SK-N-SH (cell line): ENCODE results near the gene MEF2D. TPM values are rescaled to one million over a fixed set of nuclear protein-coding genes. Genes with fewer than 3 reads are reported as not detected.

Experiments used
- CTCF ChIA-PET: fragments of 300-600, 350-600 bp; formaldehyde crosslinking; extraction: SDS; loops from one replicate; lab custom pipeline; 2021; lab: Yijun Ruan, JAX
- POLR2A ChIA-PET: fragments of 350-600 bp; sonication (Branson Sonifier 250); formaldehyde crosslinking; extraction: SDS; loops from one replicate; lab custom pipeline; 2020; ENCODE audit warnings: antibody characterized with exemption, inconsistent platforms; lab: Yijun Ruan, JAX
- DNase-seq: peaks from one replicate; pipeline ENCODE4 v3.0.0; 2012
- H2AFZ ChIP-seq: fragments of 200-600 bp; sonication (generic); 2 replicates; pipeline ENCODE4 v1.8.1; 2016; ENCODE audit warnings: antibody characterized with exemption, mild to moderate bottlenecking, low read depth
- H3F3A ChIP-seq: fragments of 200-600 bp; sonication (generic); replicated peaks from 2 replicates; pipeline ENCODE3; 2016; ENCODE audit warnings: antibody characterized with exemption, mild to moderate bottlenecking; ENCODE audit not compliant: insufficient read depth
- H3K27ac ChIP-seq, 2 experiments: fragments of 200-500 bp in 1 of 2; fragments of 200-600 bp in 1 of 2; sonication (Bioruptor generic) in 1 of 2; sonication (generic), shearing (Covaris generic) in 1 of 2; 2 replicates each; pipeline versions ENCODE4 v1.5.1 to v1.6.1; 2014 to 2016; ENCODE audit warnings: low read depth in 2 of 2, inconsistent platforms in 1 of 2, low read length in 1 of 2, mild to moderate bottlenecking in 1 of 2, mixed read lengths in 1 of 2
- H3K27me3 ChIP-seq: fragments of 200-600 bp; sonication (generic), shearing (Covaris generic); 2 replicates; pipeline ENCODE4 v1.6.1; 2016; ENCODE audit warnings: mixed run types; ENCODE audit not compliant: insufficient read depth
- H3K36me3 ChIP-seq, 2 experiments: fragments of 200-500 bp in 1 of 2; fragments of 200-600 bp in 1 of 2; sonication (Bioruptor generic) in 1 of 2; sonication (generic) in 1 of 2; replicated peaks in 1 of 2; 2 replicates each; pipeline versions ENCODE3 to v1.5.1; 2014 to 2016; ENCODE audit warnings: low read length in 1 of 2, mild to moderate bottlenecking in 1 of 2; ENCODE audit not compliant: insufficient read depth in 2 of 2, control insufficient read depth in 1 of 2
- H3K4me1 ChIP-seq, 2 experiments: fragments of 200-500 bp in 1 of 2; fragments of 200-600 bp in 1 of 2; sonication (Bioruptor generic) in 1 of 2; sonication (generic), shearing (Covaris generic) in 1 of 2; 2 replicates each; pipeline versions ENCODE4 v1.5.1 to v1.6.1; 2014 to 2016; ENCODE audit warnings: low read depth in 1 of 2, low read length in 1 of 2, mixed run types in 1 of 2; ENCODE audit not compliant: insufficient read depth in 2 of 2, control insufficient read depth in 1 of 2
- H3K4me2 ChIP-seq: fragments of 200-600 bp; sonication (generic), shearing (Covaris generic); 2 replicates; pipeline ENCODE4 v1.6.1; 2017; ENCODE audit warnings: mixed run types
- H3K4me3 ChIP-seq, 2 experiments: fragments of 200-500 bp in 1 of 2; fragments of 200-600 bp in 1 of 2; sonication (Bioruptor generic) in 1 of 2; sonication (generic), shearing (Covaris generic) in 1 of 2; 2 replicates each; pipeline versions ENCODE4 v1.5.1 to v1.8.1; 2014 to 2016; ENCODE audit warnings: low read depth in 2 of 2, inconsistent platforms in 1 of 2, low read length in 1 of 2, mild to moderate bottlenecking in 1 of 2, mixed read lengths in 1 of 2, moderate library complexity in 1 of 2
- H3K79me2 ChIP-seq: fragments of 200-600 bp; sonication (generic); 2 replicates; pipeline ENCODE4 v1.8.1; 2017; ENCODE audit warnings: mild to moderate bottlenecking; ENCODE audit not compliant: insufficient read depth
- H3K9ac ChIP-seq: fragments of 200-600 bp; sonication (generic); 2 replicates; pipeline ENCODE4 v1.6.1; 2017; ENCODE audit warnings: mixed run types
- H3K9me2 ChIP-seq: fragments of 200-600 bp; sonication (generic); 2 replicates; pipeline ENCODE4 v1.6.1; 2017; ENCODE audit warnings: mixed run types
- H3K9me3 ChIP-seq: fragments of 200-600 bp; sonication (generic); 2 replicates; pipeline ENCODE4 v1.6.1; 2017; ENCODE audit warnings: mixed run types, mild to moderate bottlenecking, moderate library complexity
- H4K20me1 ChIP-seq: fragments of 200-600 bp; sonication (generic); 2 replicates; pipeline ENCODE4 v1.6.1; 2017; ENCODE audit warnings: mild to moderate bottlenecking, mixed run types; ENCODE audit not compliant: insufficient read depth
- CHD2 ChIP-seq: fragments of 150-350 bp; IDR thresholded peaks from 2 replicates; pipeline ENCODE4 v1.6.1; 2018; ENCODE audit warnings: low read length; ENCODE audit not compliant: partially characterized antibody
- ELF1 ChIP-seq: IDR thresholded peaks from 2 replicates; pipeline ENCODE4 v1.4.0; 2012
- EP300 ChIP-seq, 2 experiments: IDR thresholded peaks; 2 replicates each; pipeline versions ENCODE4 v1.4.0 to v1.6.1; 2012; ENCODE audit warnings: borderline replicate concordance in 1 of 2, low read depth in 1 of 2, low read length in 1 of 2
- EZH2phosphoT487 ChIP-seq: fragments of 200-600 bp; sonication (generic); IDR thresholded peaks from 2 replicates; pipeline ENCODE4 v1.6.1; 2017; ENCODE audit warnings: low read depth, mixed run types, mild to moderate bottlenecking, antibody characterized with exemption, moderate library complexity, borderline replicate concordance
- FOSL2 ChIP-seq: IDR thresholded peaks from 2 replicates; pipeline ENCODE4 v1.4.0; 2012; ENCODE audit warnings: low read depth, mild to moderate bottlenecking, moderate library complexity, borderline replicate concordance
- JUND ChIP-seq: IDR thresholded peaks from 2 replicates; pipeline ENCODE4 v1.4.0; 2012
- MAX ChIP-seq: IDR thresholded peaks from 2 replicates; pipeline ENCODE4 v1.4.0; 2012; ENCODE audit warnings: low read depth
- NRF1 ChIP-seq: IDR thresholded peaks from 2 replicates; pipeline ENCODE4 v1.6.1; 2012; ENCODE audit warnings: low read depth, mild to moderate bottlenecking, low read length
- RAD21 ChIP-seq: IDR thresholded peaks from 2 replicates; pipeline ENCODE4 v1.6.1; 2012; ENCODE audit warnings: mild to moderate bottlenecking, low read length
- RXRA ChIP-seq: IDR thresholded peaks from 2 replicates; pipeline ENCODE4 v1.4.0; 2012; ENCODE audit warnings: low read depth, mild to moderate bottlenecking, borderline replicate concordance
- SIN3A ChIP-seq: IDR thresholded peaks from 2 replicates; pipeline ENCODE4 v1.6.1; 2012; ENCODE audit warnings: low read depth, mild to moderate bottlenecking, low read length, moderate library complexity, borderline replicate concordance
- TCF12 ChIP-seq: IDR thresholded peaks from 2 replicates; pipeline ENCODE4 v1.4.0; 2012
- YY1 ChIP-seq: IDR thresholded peaks from 2 replicates; pipeline ENCODE4 v1.4.0; 2012; ENCODE audit warnings: low read depth, mild to moderate bottlenecking
- ZBTB33 ChIP-seq: IDR thresholded peaks from 2 replicates; pipeline ENCODE4 v1.4.0; 2012; ENCODE audit warnings: low read depth, borderline replicate concordance
- WGBS: methylation state at CpG from one replicate; pipeline ENCODE4 v1.1.6; 2017; ENCODE audit warnings: low lambda C conversion rate; 5-methylcytosine and 5-hydroxymethylcytosine counted together
- polyA plus RNA-seq, 3 experiments: library from polyadenylated mRNA; depleted of rRNA; stranded (reverse); fragments of >200 nt; gene quantifications; 2 replicates each; pipeline ENCODE4 v1.2.3, GENCODE V29; 2012
- TF ChIP-seq, protein P1 (sequence below): IDR thresholded peaks from 2 replicates; pipeline ENCODE4 v1.6.1; 2012; ENCODE audit warnings: mild to moderate bottlenecking, low read depth, low read length, moderate library complexity
- TF ChIP-seq, protein P2 (sequence below): fragments of 150-350 bp; IDR thresholded peaks from 2 replicates; pipeline ENCODE4 v1.6.1; 2017; ENCODE audit warnings: antibody characterized with exemption, low read length, low read depth, borderline replicate concordance

The MEF2D gene
- polyA plus RNA-seq, 1 of the 3 experiments (the other 2 are of a cell fraction), result 14.3 TPM

DNA sequence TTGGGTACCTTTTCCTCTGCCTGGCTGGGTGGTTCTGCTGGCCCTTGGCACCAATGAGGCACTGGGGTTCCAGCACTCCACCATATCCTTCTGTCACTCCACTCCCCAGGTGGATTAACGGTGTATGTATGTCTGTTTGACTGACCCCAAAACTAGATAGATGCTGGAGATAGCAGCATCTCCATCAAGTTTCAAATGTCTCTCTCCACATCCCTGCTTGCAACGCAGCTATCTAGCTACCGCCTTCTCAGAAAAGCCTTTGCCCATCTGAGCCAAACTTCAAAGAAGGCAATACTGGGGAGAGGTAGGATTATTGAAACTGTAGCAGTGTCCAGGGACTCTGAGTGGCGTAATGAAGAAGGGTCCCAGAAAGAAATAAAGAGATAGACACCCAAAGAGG lies 67.5 kb downstream of the MEF2D start:
- CTCF ChIA-PET, result interaction anchor here (1.0 to 29.5 kb wide), 7 partner anchors 9 to 256 kb away, joined by 3 to 412 read pairs (median 5); no protein-coding TSS in a partner anchor
- H4K20me1 ChIP-seq, result no peaks in the 10 kb centered on the region
- peaks cover 76% of the 10 kb centered on the region for H3K27me3 ChIP-seq
- POLR2A ChIA-PET, result no interaction called here
- no peaks in the 10 kb centered on the region; a peak in 1 of 4 replicates for H3K4me1 ChIP-seq
- 59% methylated on average over 4 of the region's 4 CpGs for WGBS
- no peaks in the 10 kb centered on the region for H3F3A ChIP-seq
- no peak overlapping the region for H2AFZ ChIP-seq
- no peak overlapping the region for H3K4me2 ChIP-seq
- H3K9ac ChIP-seq, result no peak overlapping the region
- no peaks in the 10 kb centered on the region for H3K36me3 ChIP-seq
- DNase-seq, result no peak
- H3K9me2 ChIP-seq, result no peaks in the 10 kb centered on the region
- no peaks in the 10 kb centered on the region for H3K9me3 ChIP-seq
- TF ChIP-seq CHD2 (no peak), ZBTB33 (no peak), FOSL2 (no peak), EP300 (IDR thresholded peaks at IDR 0.05; ENCODE audit: borderline replicate concordance in 1 of 2, low read depth in 1 of 2, low read length in 1 of 2) (no peak), NRF1 (no peak), MAX (no peak), ELF1 (no peak), JUND (no peak), YY1 (no peak), SIN3A (no peak), RXRA (no peak), RAD21 (no peak), EZH2phosphoT487 (no peak), TCF12 (no peak)
- TF ChIP-seq, protein P1, sequence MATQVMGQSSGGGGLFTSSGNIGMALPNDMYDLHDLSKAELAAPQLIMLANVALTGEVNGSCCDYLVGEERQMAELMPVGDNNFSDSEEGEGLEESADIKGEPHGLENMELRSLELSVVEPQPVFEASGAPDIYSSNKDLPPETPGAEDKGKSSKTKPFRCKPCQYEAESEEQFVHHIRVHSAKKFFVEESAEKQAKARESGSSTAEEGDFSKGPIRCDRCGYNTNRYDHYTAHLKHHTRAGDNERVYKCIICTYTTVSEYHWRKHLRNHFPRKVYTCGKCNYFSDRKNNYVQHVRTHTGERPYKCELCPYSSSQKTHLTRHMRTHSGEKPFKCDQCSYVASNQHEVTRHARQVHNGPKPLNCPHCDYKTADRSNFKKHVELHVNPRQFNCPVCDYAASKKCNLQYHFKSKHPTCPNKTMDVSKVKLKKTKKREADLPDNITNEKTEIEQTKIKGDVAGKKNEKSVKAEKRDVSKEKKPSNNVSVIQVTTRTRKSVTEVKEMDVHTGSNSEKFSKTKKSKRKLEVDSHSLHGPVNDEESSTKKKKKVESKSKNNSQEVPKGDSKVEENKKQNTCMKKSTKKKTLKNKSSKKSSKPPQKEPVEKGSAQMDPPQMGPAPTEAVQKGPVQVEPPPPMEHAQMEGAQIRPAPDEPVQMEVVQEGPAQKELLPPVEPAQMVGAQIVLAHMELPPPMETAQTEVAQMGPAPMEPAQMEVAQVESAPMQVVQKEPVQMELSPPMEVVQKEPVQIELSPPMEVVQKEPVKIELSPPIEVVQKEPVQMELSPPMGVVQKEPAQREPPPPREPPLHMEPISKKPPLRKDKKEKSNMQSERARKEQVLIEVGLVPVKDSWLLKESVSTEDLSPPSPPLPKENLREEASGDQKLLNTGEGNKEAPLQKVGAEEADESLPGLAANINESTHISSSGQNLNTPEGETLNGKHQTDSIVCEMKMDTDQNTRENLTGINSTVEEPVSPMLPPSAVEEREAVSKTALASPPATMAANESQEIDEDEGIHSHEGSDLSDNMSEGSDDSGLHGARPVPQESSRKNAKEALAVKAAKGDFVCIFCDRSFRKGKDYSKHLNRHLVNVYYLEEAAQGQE, result no peak
- TF ChIP-seq, protein P2, sequence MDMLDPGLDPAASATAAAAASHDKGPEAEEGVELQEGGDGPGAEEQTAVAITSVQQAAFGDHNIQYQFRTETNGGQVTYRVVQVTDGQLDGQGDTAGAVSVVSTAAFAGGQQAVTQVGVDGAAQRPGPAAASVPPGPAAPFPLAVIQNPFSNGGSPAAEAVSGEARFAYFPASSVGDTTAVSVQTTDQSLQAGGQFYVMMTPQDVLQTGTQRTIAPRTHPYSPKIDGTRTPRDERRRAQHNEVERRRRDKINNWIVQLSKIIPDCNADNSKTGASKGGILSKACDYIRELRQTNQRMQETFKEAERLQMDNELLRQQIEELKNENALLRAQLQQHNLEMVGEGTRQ, result no peak
- no peaks in the 10 kb centered on the region for H3K79me2 ChIP-seq
- no peak overlapping the region for H3K4me3 ChIP-seq
- H3K27ac ChIP-seq, result no peak overlapping the region
